Measurements from ENCODE around the gene ASPG. TPM values are rescaled to one million over a fixed set of nuclear protein-coding genes. Genes with fewer than 3 reads are reported as not detected.

The ASPG gene
- polyA plus RNA-seq, 1 donor from 2014 or later, result 0.16 TPM

DNA sequence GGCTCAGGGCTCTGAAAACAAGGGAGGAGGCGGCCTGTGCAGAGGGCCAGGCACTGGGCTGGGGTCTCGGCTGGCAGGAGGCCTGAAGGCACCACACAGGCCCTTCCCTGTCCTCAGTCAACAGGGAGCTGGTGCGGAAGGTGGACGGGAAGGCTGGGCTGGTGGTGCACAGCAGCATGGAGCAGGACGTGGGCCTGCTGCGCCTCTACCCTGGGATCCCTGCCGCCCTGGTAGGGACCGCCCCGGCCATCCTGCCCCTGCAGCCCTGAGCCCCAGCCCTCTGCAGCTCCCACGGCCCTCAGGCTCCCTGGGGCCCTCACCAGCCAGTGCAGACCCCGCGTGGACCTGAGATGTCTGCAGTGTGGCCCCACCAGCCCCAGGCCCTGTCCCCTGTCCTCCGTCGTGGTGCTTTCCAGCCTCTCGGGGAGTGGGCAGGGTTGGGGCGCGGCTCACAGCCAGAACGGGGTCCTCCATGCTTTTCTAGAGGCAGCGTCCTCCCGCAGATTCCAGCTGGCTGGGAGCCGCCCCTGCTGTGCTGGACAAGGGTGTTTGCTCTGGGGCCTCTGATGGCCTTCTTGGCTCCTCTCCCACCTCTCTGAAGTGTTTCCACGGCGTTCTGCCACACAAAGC lies 18.1 kb downstream of the ASPG start:
- Histone ChIP-seq H3F3A (ENCODE audit: insufficient read depth, low read length, poor library complexity, severe bottlenecking) (no peaks in the 10 kb centered on the region), H3K79me2 (replicated peaks; ENCODE audit: insufficient read depth, low read length) (no peaks in the 10 kb centered on the region), H3K27me3 (ENCODE audit: insufficient read depth, low read depth, low read length) (no peaks in the 10 kb centered on the region), H3K36me3 (ENCODE audit: insufficient read depth, low read length) (no peaks in the 10 kb centered on the region), H3K9me2 (ENCODE audit: insufficient read depth, low read length) (no peaks in the 10 kb centered on the region), H3K4me2 (ENCODE audit: low read length) (no peak overlapping the region), H2AFZ (ENCODE audit: low read depth, low read length) (no peak overlapping the region), H4K20me1 (ENCODE audit: insufficient read depth) (no peaks in the 10 kb centered on the region), H3K9me3 (ENCODE audit: low read length) (no peaks in the 10 kb centered on the region), H3K27ac (ENCODE audit: low read length) (no peak overlapping the region), H3K9ac (ENCODE audit: low read length) (no peak overlapping the region), H3K4me3 (ENCODE audit: low read length) (no peak overlapping the region)
- TF ChIP-seq RAD21 (conservative IDR thresholded peaks at IDR 0.05) (no peak), EZH2 (IDR thresholded peaks at IDR 0.05; ENCODE audit: borderline replicate concordance, insufficient read depth, low read length, poor library complexity, severe bottlenecking) (no peak), SMC3 (conservative IDR thresholded peaks at IDR 0.05; ENCODE audit: poor library complexity) (no peak), TAF1 (IDR thresholded peaks at IDR 0.05; ENCODE audit: low read depth) (no peak), MXI1 (conservative IDR thresholded peaks at IDR 0.05; ENCODE audit: poor library complexity, severe bottlenecking) (no peak), POLR2AphosphoS5 (IDR thresholded peaks at IDR 0.05) (no peak), EP300 (conservative IDR thresholded peaks at IDR 0.05; ENCODE audit: poor library complexity, severe bottlenecking) (no peak)
- TF ChIP-seq, protein P1, sequence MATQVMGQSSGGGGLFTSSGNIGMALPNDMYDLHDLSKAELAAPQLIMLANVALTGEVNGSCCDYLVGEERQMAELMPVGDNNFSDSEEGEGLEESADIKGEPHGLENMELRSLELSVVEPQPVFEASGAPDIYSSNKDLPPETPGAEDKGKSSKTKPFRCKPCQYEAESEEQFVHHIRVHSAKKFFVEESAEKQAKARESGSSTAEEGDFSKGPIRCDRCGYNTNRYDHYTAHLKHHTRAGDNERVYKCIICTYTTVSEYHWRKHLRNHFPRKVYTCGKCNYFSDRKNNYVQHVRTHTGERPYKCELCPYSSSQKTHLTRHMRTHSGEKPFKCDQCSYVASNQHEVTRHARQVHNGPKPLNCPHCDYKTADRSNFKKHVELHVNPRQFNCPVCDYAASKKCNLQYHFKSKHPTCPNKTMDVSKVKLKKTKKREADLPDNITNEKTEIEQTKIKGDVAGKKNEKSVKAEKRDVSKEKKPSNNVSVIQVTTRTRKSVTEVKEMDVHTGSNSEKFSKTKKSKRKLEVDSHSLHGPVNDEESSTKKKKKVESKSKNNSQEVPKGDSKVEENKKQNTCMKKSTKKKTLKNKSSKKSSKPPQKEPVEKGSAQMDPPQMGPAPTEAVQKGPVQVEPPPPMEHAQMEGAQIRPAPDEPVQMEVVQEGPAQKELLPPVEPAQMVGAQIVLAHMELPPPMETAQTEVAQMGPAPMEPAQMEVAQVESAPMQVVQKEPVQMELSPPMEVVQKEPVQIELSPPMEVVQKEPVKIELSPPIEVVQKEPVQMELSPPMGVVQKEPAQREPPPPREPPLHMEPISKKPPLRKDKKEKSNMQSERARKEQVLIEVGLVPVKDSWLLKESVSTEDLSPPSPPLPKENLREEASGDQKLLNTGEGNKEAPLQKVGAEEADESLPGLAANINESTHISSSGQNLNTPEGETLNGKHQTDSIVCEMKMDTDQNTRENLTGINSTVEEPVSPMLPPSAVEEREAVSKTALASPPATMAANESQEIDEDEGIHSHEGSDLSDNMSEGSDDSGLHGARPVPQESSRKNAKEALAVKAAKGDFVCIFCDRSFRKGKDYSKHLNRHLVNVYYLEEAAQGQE (IDR thresholded peaks at IDR 0.05; ENCODE audit: borderline replicate concordance), result no peak
- TF ChIP-seq, protein P2, sequence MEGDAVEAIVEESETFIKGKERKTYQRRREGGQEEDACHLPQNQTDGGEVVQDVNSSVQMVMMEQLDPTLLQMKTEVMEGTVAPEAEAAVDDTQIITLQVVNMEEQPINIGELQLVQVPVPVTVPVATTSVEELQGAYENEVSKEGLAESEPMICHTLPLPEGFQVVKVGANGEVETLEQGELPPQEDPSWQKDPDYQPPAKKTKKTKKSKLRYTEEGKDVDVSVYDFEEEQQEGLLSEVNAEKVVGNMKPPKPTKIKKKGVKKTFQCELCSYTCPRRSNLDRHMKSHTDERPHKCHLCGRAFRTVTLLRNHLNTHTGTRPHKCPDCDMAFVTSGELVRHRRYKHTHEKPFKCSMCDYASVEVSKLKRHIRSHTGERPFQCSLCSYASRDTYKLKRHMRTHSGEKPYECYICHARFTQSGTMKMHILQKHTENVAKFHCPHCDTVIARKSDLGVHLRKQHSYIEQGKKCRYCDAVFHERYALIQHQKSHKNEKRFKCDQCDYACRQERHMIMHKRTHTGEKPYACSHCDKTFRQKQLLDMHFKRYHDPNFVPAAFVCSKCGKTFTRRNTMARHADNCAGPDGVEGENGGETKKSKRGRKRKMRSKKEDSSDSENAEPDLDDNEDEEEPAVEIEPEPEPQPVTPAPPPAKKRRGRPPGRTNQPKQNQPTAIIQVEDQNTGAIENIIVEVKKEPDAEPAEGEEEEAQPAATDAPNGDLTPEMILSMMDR (IDR thresholded peaks at IDR 0.05; ENCODE audit: poor library complexity, severe bottlenecking), result no peak

DNA sequence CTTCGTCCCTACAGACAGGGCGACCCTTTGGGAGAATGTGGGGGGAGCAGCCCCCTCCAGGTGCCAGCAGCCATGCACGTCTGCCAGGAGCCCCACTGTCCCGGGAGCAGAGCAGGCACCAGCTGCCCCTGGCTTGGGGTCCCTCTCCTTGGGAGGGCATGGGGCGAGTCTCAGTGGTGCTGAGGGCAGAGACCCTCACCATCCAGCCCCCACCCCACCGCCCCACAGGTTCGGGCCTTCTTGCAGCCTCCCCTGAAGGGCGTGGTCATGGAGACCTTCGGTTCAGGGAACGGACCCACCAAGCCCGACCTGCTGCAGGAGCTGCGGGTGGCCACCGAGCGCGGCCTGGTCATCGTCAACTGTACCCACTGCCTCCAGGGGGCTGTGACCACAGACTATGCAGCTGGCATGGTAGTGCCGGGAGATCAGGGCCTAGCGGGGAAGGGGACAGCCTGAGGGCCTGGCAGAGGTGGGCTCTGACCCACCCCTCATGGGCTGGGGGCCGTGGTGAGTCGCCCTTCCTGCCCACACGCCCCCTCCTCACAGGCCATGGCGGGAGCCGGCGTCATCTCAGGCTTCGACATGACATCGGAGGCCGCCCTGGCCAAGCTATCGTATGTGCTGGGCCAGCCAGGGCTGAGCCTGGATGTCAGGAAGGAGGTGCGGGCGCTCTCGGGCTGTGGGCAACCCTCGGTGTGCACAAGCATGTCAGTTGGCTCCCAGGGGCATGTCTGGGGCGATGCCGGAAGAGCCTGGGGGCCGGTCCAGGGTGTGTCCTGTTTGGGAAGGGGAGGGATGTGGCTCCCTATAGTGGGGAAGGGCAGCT lies 18.8 kb downstream of the ASPG start:
- H3K27ac ChIP-seq (ENCODE audit: low read length), result no peak overlapping the region
- no peaks in the 10 kb centered on the region for H3K9me2 ChIP-seq (ENCODE audit: insufficient read depth, low read length)
- H3K4me2 ChIP-seq (ENCODE audit: low read length), result no peak overlapping the region
- H3K9ac ChIP-seq (ENCODE audit: low read length), result no peak overlapping the region
- H3F3A ChIP-seq (ENCODE audit: insufficient read depth, low read length, poor library complexity, severe bottlenecking), result no peaks in the 10 kb centered on the region
- TF ChIP-seq, protein P1 (IDR thresholded peaks at IDR 0.05; ENCODE audit: borderline replicate concordance), result no peak
- no peak for TF ChIP-seq RAD21 (conservative IDR thresholded peaks at IDR 0.05)
- H3K36me3 ChIP-seq (ENCODE audit: insufficient read depth, low read length), result no peaks in the 10 kb centered on the region
- no peaks in the 10 kb centered on the region for H4K20me1 ChIP-seq (ENCODE audit: insufficient read depth)
- no peaks in the 10 kb centered on the region for H3K27me3 ChIP-seq (ENCODE audit: insufficient read depth, low read depth, low read length)
- H3K4me3 ChIP-seq (ENCODE audit: low read length), result no peak overlapping the region
- no peaks in the 10 kb centered on the region for H3K9me3 ChIP-seq (ENCODE audit: low read length)
- H2AFZ ChIP-seq (ENCODE audit: low read depth, low read length), result no peak overlapping the region
- no peaks in the 10 kb centered on the region for H3K79me2 ChIP-seq (replicated peaks; ENCODE audit: insufficient read depth, low read length)

Data from neural cell (in vitro differentiated cells).